Measurements from ENCODE around the gene GSTM3.
"Not testable (repeated sequence)": the region's sequence is repeated elsewhere in the genome, so short reads cannot be mapped to it uniquely, and the experiment has no call there.

The GSTM3 gene

DNA sequence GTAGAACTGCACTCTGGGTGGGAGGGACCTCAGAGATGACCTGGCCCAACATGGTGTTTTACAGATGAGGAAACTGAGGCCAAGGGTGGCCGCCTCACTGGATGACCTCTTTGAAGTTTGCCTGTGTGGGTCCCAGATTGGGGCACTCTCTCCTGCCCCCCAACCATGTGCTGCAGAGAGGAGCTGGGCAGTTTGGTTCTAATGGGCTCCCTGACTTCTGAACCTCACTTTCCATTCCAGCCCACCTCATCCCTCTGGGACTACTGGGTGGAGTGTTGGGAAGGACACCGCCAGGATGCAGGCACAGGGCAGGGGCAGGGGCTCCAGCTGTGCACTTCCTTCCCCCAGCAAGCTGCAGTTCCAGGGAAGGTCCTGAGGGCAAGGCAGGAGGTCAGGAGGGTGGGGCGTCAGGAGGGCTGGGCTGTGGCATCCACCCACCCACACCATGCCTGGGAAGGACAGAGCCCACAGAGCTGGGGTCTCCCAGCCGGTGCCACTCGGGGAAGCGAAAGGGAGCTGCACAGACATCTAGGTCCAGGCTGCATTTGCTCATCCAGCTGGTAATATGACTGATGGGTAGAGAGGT lies 33.2 kb upstream of the GSTM3 start:
- DNase-seq = no peak

DNA sequence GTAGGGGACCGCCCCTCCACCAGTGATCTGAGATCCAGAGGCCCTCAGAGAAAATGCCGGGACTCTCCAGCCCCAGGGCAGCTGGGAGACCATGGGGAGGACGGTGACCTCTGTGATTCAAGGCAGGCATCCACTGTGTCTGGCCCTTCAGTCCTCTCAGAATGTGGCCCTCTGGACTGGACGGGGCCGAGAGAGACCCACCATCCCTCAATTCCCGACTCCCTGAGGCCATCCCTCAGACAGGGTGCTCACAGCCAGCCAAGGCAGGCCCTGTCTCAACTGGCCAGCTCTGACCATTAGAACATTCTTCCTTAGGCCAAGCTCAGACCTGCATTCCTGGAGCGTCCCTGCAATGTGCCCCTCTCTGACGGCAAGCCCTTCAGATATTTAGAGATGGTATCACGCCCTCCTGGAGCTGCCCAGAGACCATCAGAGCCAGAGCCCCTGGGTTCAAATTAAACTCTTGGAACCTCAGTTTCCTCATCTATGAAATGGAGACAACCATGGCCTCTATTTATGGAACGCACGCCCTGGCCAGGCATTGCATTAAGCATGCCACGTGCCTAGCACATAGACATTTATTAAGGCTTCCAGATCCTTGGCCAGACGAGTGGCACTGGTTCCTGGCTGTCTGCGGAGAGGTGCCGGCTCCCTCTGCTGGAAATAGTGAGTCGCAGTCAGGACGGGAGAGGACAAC lies 32.5 kb upstream of the GSTM3 start:
- peak; percentile 81 for DNase-seq

DNA sequence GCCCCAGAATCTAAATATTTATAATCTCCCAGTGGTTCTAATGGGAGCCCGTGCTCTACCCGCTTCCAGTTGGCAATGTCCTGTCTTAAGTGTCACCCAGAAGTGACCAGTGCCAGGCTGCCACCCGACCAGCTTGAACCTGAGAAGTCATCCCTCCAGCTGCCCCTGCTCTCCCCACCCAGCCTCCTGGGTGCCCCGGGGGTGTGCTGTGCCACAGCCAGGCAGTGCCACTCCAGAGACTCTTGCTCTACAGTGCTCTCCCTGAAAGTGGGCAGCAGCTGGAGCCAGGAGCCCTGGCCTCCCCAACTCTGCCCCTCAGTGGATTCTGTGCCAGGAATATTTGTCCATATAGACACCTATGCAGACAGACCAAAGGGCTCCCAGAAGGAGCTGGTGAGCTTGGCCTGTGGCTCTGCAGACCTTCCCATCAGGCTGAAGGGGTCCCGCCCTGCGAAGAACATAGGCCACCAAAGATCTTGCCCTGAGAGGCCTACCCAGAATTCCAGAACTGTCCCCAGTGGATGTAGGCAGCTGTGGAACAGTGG lies 31.9 kb upstream of the GSTM3 start:
- DNase-seq = no peak

DNA sequence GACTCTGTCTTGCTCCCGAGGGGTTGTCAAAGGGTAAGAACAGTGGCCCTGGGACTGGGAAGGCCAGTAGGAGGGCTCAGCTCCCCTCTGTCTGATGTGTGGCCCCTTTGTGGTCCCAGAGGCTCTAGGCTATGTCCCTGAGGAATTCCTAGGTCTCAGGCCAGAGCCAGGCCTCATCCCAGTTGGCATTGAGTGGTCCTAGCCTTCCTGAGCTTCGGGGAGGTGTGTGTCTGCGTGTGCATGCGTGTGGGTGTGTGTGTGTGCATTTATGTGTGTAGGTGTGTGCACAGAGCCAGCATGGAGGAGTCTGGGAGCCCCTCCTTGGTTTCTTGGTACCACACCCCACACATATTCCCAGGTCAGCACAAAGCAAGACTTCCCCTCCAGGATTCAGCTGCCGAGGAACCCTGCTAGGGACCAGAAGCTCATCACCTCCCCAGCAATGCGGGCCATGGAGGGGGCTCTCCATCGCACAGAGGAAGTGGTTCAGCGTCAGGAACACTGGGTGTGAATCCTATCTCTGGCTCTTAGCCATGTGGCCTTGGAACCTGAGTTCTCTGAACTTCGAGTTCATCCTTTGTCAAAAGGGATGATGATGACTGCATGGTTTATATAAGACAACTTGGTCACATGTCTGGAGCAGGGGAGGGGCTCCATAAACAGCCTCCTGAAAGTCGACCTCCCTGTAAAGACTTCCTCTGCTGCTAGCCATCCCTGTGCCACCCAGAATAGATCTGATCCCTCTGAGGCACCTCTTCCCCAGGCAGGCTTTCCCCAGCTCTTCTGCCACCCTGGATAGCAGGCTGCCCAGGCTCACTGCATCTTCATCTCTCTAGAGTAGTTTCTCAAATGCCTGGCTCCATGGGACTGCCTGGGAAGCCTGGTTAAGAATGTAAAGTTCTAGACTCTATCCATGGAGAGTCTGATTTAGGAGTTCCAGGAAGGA lies 31.1 kb upstream of the GSTM3 start:
- DNase-seq = no peak

DNA sequence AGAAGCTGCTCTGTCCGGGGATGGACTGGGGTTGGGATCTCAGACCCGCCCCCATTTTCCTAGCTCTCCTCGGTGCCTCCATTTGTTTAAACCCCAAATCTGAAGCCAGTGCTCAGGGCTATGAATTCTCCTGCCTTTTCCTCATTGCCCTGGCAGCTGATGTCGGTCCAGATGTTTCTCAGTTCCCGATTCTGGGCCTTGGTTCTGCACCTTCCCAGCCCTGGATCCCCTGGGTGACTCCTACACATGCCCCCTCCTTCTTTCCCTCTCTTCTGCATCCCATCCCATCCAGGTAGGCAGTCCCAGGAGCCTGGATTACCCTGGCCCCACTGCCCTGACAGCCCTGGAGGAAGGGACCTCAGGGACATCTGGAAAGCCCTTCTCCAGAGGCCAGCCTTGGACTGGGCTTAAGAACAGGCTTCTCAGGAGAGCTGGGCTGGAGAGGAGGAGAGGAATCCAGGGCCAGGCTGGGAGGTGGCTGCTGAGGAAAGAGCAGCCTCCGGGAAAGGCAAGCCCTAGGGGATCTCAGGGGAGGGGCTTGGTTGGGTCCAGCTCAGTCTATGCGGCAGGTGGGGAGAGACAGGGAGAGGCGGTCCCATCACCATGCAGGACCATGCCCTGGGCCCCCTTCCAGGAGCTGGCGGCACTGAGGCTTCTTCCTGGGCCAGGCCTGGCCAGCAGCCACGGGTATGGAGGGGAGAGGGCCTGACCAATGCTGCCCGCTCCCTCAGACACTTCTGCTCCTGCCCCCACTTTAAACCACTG lies 29.7 kb upstream of the GSTM3 start:
- DNase-seq = no peak

DNA sequence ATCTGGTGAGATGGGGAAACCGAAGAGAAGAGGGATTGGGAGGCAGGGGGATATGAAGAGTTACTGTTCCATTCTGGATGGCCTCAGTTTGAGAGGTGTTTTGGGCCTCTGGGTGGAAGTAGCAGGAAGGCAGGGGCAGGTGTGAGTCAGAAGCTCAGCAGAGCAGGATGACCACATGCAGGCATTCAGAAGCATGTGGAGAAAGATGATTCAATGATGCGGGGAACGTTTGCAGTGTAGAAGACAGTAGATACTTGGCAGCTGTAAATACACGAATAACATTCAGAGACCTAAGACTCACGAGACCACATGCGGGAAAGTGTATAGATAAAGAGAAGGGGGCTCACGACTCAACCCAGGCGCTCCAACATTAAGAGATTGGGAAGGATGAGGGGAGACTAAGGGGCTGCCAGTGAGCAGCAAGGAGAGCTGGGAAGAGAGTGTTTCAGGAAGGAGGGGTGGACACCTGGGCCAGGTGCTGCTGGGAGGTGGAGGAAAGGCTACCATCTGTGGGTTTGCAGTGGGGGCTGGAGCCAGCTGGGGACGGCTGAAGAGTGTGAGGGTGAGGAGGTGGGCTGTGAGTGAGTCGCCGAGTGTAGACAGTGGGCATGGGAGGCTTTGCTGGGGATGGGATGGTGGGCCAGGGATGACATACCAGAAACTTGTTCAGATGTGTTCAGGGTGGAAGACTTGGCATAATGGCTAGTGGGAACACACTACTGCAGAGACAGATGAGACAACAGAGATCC lies 28.7 kb upstream of the GSTM3 start:
- no peak for DNase-seq

DNA sequence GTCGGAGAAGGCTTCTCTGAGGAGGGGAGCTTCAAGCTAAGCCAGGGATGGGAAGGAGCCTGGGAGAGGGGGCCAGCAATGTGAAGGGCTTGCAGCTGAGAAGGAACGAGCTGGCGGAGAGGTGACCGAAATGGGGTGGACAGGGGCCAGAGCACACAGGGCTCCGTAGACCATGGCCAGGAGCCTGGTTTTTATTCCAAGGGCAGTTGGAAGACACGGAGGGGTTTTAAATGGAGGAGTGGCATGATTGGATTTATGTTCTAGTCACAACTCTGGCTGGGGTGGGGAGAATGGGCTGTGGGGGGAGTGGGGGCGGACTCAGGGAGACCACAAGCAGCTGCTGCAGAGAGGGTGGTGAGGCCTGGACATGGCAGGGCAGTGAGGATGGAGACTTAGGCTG lies 28.0 kb upstream of the GSTM3 start:
- DNase-seq = no peak

DNA sequence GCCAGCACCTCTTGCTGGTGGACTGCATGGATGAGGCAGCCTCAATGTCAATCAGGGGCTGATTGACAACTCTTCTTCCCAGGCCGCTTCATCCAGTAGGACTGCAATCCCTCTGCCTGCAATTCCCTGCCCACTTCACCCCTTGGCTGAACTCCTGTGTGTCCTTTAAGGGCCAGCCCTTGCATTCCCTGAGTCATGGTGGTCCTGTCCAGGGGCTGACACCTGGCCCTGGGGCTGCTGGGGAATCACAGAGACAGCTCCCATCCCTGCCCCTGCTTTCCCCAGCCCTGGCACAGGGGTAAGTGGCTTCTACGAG lies 27.5 kb upstream of the GSTM3 start:
- DNase-seq = no peak

DNA sequence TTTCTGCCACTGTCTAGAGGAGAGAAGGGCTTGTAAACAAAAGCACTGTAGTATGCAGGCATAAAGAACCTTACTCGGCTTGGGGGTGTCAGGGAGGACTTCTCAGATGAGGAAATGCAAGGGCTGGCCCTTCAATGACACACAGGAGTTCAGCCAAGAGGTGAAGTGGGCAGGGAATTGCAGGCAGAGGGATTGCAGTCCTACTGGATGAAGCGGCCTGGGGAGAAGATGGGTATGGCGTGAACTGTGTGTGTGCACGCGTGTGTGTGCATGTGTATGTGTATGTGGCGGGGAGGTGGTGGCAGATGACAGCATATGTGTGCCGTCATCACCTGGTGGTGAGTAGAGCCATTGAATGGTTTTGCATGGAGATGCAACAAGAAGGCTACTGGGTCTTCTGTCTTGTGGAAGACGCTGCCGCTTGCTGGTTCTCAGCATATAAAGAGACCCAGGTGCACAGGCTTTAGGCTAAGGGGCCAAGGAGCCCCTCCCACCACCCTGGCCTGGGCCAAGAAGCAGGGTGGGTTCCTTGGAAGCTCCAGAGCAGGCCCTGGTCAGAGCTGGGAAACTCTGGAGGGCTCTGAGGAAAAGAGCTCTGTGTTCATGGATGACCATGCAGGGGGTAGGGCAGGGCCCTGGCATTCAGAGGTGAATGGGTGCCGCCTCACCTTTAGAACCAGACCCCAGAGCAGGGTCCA lies 26.9 kb upstream of the GSTM3 start:
- no peak for DNase-seq

DNA sequence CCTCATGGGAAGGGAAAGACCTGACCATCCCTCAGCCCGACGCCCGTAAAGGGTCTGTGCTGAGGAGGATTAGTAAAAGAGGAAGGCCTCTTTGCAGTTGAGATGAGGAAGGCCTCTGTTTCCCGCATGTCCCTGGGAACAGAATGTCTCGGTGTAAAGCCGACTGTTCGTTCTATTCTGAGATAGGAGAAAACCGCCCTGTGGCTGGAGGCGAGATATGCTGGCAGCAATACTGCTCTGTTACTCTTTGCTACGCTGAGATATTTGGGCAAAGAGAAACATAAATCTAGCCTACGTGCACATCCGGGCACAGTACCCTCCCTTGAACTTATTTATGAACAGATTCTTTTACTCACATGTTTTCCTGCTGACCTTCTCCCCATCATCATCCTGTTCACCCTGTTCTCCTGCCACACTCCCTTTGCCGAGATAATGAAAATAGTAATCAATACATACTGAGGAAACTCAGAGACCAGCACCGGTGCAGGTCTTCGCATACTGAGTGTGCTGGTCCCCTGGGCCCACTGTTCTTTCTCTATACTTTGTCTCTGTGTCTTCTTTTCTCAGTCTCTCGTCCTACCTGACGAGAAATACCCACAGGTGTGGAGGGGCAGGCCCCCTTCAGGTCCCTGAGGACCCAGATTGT lies 26.3 kb upstream of the GSTM3 start:
- not testable (repeated sequence) for DNase-seq

DNA sequence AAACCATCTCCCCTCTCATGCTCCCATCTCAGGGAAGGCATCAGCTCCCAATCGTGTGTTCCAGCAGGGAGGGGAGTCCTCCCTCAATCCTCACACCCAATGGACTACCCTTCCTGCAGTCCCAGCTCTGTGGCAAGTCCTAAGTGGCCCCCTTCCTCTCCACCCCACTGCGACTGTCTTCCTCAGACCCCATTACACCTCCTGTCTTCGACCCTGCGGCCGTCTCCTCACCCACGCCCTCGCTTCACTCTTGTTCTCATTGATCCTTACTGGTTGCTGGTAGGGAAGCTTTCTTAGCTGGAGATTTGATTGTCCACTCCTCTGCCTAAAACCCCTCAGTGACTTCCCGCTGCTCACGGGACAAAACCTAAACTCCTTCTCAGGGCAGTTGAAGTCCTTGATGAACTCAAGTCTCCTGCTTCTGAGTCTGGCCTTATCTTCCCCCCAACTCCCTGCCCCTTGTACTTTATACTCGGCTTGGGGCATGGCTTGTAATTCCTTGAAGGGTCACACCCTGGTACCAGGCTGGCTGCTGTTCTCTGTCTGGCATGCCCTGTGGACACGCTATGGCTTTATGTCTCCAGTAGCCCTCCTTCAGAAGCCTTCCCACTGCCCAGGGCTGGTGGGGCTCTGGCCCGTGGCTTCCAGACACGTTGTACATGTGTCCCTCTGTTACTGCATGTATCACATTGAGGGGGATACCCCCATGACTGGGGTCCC lies 25.2 kb upstream of the GSTM3 start:
- DNase-seq = no peak

DNA sequence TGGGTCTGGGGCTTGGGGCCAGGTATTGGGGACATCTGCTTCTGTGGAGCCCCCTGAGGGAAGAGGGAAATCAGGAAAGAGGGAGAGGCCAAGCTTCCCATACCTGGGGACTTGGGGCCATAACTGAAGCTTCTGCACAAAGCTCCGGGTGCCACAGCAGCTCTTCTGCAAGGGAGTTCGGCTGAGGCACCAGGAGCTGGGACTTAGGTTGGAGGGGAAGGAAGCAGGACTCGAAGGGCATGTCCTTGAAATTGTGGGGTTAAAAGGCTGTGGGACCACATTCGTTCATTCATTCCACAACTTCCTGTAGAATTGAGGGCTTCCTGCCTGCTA lies 24.6 kb upstream of the GSTM3 start:
- no peak for DNase-seq

DNA sequence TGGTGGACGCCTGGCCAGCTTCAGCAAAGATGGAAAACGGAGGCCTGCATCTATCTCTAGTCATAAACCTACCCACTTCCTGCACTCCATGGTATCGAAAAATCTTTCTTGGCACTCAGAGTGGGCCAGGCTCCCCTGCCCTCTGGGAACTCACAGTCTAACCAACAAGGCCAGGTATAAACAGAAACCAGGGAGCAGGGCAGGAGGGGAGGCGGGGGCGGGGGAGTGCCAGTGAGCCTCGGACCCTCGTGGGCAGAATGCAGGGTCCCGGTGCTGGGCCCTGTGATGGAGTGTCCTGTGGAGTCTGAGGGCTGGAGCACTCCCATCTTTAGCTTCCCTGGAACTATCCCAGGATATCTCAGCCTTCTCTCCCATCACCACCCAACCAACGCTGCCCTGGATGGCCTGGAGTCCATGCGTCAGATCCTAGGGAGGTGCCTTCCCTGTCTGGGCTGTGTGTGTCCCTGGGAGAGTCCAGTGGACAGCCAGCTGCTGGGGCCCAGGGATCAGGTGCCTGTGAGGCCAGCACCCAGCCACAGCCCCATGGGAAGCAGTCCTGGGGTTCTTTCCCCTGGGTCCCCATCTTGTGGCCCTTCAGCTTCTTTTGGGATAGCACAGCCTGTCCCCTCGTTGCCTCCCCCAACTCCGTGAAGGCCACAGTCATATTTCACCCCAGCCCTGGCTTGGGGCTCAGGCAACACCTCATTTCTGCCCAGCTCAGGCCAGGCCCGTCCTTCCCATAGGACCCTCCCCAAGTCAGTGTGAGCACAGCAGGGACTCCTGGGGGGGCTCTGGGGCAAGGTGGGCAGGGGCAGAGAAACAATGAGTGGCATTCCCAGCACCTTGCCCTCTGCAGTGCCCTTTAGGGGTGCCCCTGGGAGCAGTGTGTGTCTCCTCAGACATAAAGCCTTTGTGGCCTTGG lies 24.0 kb upstream of the GSTM3 start:
- DNase-seq = no peak

DNA sequence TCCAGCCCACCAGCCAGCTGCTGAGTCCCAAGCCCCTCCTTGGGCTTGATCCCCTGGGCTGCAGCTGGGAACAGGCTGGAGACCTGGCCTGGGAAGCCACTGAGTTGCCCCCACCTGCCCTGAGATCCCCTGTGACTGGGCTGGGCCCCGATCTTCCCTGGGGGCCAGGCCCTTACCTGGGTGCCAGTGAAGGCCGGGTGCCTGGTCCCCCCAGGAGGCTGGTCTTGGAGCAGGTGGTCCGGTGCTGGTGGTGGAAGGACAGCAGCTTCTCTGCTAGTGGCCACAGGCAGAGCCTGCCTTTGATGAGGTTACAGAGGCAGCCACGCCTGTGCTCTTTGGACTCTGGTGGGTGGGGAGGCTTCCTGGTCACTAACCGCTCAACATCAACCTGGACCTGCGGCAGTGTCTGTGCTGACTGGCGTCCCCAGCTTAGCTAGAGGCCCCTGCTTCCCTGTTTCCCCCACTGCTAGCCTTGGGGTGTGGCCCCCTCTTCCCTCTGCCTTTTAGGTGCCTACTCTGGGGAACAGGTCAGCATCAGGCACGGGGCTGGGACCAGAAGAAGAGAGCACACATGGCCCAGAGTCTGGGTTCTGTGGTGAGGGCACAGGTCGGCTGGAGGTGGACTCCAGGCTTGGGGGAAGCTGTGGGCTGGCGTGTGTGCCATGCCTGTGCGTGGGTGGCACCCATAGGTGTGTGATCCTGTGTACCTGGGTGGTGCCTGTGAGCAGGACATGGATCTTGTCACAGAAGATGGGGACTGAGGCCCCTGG lies 23.0 kb upstream of the GSTM3 start, which contains the start of gene EPS8L3:
EPS8L3 (minus strand) TSS at position 278 of the 770 bp plus-strand sequence. CDS start 2,174 bp downstream, outside the sequence.
- no peak for DNase-seq

DNA sequence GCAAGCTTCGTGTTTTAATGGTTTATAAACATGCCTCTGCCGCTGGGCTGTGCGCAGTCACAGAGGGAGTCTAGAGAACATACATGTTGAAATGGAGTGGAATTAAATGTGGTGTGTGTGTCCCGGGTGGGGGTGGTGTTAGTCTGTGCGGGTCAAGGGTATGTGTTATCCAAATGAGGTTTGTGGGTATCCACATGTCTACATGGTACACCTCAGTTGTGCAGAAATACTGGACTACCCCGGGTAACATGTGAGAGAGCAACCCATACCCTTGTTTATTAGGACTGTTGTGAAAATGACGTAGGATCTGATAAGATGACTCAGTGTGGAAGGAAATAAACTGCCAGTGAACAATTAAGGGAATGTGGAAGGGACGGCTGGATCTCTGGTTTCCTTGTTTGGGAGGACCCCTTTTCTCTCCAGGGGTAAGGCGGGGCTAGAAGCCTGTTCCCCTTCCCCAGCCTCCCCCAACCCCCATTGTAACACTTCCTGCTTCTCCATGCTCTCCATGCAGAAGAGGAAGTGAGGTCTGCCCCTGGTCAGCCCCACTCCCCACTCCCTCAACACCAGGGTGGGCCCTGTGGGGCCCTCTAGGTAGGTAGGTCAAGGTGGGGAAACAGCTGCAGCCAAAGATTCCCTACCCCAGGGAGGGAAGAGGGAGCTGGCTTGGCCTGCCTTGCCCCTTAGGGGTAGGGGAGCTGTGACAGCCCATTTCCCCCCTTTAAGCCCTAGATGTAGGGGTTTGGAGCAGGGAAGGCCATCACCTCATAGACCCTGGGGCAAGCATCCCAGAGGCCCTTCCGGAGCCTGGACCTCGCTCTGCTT lies 22.2 kb upstream of the GSTM3 start:
- no peak for DNase-seq

DNA sequence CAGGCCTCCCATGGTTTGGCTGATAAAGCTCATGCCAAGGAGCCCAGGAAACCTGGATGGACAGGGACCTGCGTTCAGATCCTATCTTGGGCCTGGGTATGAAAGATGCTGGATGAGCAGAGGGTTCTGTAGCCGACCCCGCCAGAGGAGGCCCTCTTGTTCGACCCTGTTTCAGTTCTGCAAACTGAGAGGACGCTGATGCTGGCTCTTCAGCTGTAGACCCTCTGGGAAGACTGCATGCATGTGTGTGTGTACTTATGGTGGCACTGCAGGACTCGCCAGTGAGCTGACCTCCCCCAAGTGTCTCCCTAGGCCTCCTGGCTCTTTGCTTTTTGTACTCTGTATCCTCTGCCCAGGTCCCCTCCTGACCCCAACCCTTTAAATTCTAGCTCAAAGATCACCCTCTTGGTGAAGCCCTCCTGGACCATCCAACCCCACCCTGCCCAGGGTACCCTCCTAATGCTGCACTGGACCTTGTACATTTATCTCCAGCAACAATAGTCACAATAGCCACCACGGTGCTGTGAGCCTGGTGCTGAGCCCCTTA lies 21.3 kb upstream of the GSTM3 start:
- no peak for DNase-seq

Data from NCI-H1694 (cell line).